ENCODE data around the gene UIMC1. TPM values are rescaled to one million over a fixed set of nuclear protein-coding genes. Genes with fewer than 3 reads are reported as not detected.

Gene UIMC1
- total RNA-seq, 1 experiment from 2014 or later, result 96.3 TPM

GRCh38 chr5:176916337-176916736 is 90.2 kb downstream of the UIMC1 start:
- Mint-ChIP-seq H3K36me3 (ENCODE audit: insufficient read depth, unreplicated experiment) (peaks cover 51% of the 10 kb centered on the region), H3K4me3 (ENCODE audit: unreplicated experiment) (no peak overlapping the region), H3K9me3 (ENCODE audit: unreplicated experiment) (no peaks in the 10 kb centered on the region), H3K27me3 (ENCODE audit: insufficient read depth, unreplicated experiment) (no peaks in the 10 kb centered on the region), H3K4me1 (ENCODE audit: insufficient read depth, unreplicated experiment) (peaks cover 4% of the 10 kb centered on the region), H3K27ac (ENCODE audit: low read depth, unreplicated experiment) (no peak overlapping the region)
- POLR2A ChIA-PET, result no interaction called here
- intact Hi-C loops (cut with micrococcal nuclease), result no loop called here
- CTCF ChIA-PET, result interaction anchor here (4.2 kb wide), 1 partner anchor 256 kb away, joined by 26 read pairs; no protein-coding TSS in a partner anchor
- no peak for DNase-seq (ENCODE audit: unreplicated experiment)
- TF ChIP-seq, protein P1, sequence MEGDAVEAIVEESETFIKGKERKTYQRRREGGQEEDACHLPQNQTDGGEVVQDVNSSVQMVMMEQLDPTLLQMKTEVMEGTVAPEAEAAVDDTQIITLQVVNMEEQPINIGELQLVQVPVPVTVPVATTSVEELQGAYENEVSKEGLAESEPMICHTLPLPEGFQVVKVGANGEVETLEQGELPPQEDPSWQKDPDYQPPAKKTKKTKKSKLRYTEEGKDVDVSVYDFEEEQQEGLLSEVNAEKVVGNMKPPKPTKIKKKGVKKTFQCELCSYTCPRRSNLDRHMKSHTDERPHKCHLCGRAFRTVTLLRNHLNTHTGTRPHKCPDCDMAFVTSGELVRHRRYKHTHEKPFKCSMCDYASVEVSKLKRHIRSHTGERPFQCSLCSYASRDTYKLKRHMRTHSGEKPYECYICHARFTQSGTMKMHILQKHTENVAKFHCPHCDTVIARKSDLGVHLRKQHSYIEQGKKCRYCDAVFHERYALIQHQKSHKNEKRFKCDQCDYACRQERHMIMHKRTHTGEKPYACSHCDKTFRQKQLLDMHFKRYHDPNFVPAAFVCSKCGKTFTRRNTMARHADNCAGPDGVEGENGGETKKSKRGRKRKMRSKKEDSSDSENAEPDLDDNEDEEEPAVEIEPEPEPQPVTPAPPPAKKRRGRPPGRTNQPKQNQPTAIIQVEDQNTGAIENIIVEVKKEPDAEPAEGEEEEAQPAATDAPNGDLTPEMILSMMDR (IDR thresholded peaks at IDR 0.05; ENCODE audit: unreplicated experiment), result no peak
- no TSS peak for BruUV-seq (replicated peaks)

GRCh38 chr5:176915906-176916305 is 90.7 kb downstream of the UIMC1 start:
- peaks cover 4% of the 10 kb centered on the region for H3K4me1 Mint-ChIP-seq (ENCODE audit: insufficient read depth, unreplicated experiment)
- no peaks in the 10 kb centered on the region for H3K9me3 Mint-ChIP-seq (ENCODE audit: unreplicated experiment)
- intact Hi-C loops (cut with micrococcal nuclease), result no loop called here
- no peak overlapping the region for H3K27ac Mint-ChIP-seq (ENCODE audit: low read depth, unreplicated experiment)
- CTCF ChIA-PET, result interaction anchor here (0.6 to 4.2 kb wide), 3 partner anchors 236 to 256 kb away, joined by 3 to 26 read pairs (median 3); no protein-coding TSS in a partner anchor
- DNase-seq (ENCODE audit: unreplicated experiment), result no peak
- no peak overlapping the region for H3K4me3 Mint-ChIP-seq (ENCODE audit: unreplicated experiment)
- POLR2A ChIA-PET, result interaction anchor here (0.6 kb wide), 1 partner anchor 18 kb away, joined by 3 read pairs; no protein-coding TSS in a partner anchor
- H3K27me3 Mint-ChIP-seq (ENCODE audit: insufficient read depth, unreplicated experiment), result no peaks in the 10 kb centered on the region
- TF ChIP-seq, protein P1 (IDR thresholded peaks at IDR 0.05; ENCODE audit: unreplicated experiment), result no peak
- peaks cover 51% of the 10 kb centered on the region for H3K36me3 Mint-ChIP-seq (ENCODE audit: insufficient read depth, unreplicated experiment)
- no TSS peak for BruUV-seq (replicated peaks)

DNA sequence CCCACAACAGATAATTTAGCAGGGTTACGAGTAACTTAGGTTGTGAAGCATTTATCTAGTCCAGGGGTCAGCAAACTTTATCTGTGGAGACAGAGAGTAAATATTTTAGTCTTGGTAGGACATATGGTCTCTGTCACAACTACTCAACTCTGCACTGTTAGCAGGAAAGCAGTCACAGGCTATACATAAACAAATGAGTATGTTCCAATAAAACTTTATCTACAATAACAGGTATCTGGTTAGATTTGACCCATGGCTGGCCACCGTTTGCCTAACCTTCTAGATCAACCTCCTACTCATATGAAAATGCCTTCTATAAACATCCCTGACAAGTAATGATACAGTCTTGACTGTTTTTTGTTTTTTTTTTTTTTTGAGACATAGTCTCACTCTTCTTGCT is 94.5 kb downstream of the UIMC1 start:
- peaks cover 75% of the 10 kb centered on the region for H3K36me3 Mint-ChIP-seq (ENCODE audit: insufficient read depth, unreplicated experiment)
- H3K4me3 Mint-ChIP-seq (ENCODE audit: unreplicated experiment), result no peak overlapping the region
- POLR2A ChIA-PET, result interaction anchor here (0.7 kb wide), 1 partner anchor 22 kb away, joined by 3 read pairs; no protein-coding TSS in a partner anchor
- no peaks in the 10 kb centered on the region for H3K9me3 Mint-ChIP-seq (ENCODE audit: unreplicated experiment)
- no peak overlapping the region for H3K27ac Mint-ChIP-seq (ENCODE audit: low read depth, unreplicated experiment)
- H3K4me1 Mint-ChIP-seq (ENCODE audit: insufficient read depth, unreplicated experiment), result peaks cover 4% of the 10 kb centered on the region
- no TSS peak for BruUV-seq (replicated peaks)
- intact Hi-C loops (cut with micrococcal nuclease), result no loop called here
- DNase-seq (ENCODE audit: unreplicated experiment), result no peak
- TF ChIP-seq, protein P1 (IDR thresholded peaks at IDR 0.05; ENCODE audit: unreplicated experiment), result no peak
- H3K27me3 Mint-ChIP-seq (ENCODE audit: insufficient read depth, unreplicated experiment), result no peaks in the 10 kb centered on the region
- CTCF ChIA-PET, result interaction anchor here (0.6 to 1.8 kb wide), 4 partner anchors 69 to 286 kb away, joined by 3 to 7 read pairs (median 4); no protein-coding TSS in a partner anchor

DNA sequence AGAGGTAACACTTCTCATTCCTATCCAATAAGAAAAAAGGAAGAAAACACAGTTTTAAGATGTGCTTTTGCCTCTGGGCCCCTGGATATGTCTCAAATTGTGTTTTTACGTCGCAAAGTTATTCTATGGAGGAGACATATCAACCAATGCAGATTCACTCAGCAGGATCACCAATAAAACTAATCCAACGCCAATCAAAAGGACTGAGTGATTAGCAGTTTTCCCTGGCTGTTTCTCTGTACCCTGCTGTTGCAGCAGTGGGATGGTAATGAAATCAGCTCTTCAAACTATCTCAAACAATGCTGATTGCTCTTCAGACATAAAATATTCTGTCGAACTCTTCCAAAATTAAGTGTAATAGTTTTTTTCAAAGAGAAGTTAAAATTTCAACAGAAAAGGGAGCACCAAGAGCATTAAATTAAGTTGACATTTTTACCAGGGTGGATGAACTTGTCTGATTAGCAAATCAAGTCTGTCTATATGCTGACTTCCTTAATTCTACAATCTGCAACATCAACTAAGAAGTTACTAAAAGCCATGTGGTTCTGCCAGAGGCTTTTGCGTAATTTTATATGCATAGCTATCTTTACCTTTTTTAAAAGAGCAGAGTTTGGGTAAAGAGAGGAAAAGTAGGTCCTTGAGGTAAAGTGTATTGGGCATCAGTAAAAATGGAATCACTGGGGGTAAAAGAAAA is 97.8 kb downstream of the UIMC1 start:
- TF ChIP-seq, protein P1 (IDR thresholded peaks at IDR 0.05; ENCODE audit: unreplicated experiment), result no peak
- POLR2A ChIA-PET, result interaction anchor here (0.6 to 2.0 kb wide), 3 partner anchors 9 to 248 kb away, joined by 4 to 12 read pairs (median 5); no protein-coding TSS in a partner anchor
- no peaks in the 10 kb centered on the region for H3K27me3 Mint-ChIP-seq (ENCODE audit: insufficient read depth, unreplicated experiment)
- peaks cover 82% of the 10 kb centered on the region for H3K36me3 Mint-ChIP-seq (ENCODE audit: insufficient read depth, unreplicated experiment)
- CTCF ChIA-PET, result interaction anchor here (0.8 to 3.1 kb wide), 5 partner anchors 29 to 251 kb away, joined by 3 to 33 read pairs (median 4); no protein-coding TSS in a partner anchor
- no TSS peak for BruUV-seq (replicated peaks)
- no peaks in the 10 kb centered on the region for H3K9me3 Mint-ChIP-seq (ENCODE audit: unreplicated experiment)
- H3K4me1 Mint-ChIP-seq (ENCODE audit: insufficient read depth, unreplicated experiment), result no peaks in the 10 kb centered on the region
- H3K4me3 Mint-ChIP-seq (ENCODE audit: unreplicated experiment), result no peak overlapping the region
- no peak overlapping the region for H3K27ac Mint-ChIP-seq (ENCODE audit: low read depth, unreplicated experiment)
- DNase-seq (ENCODE audit: unreplicated experiment), result no peak
- intact Hi-C loops (cut with micrococcal nuclease), result no loop called here

Data from MCF 10A (cell line).